Effector memory CD4-positive, alpha-beta T cell (primary cell): ENCODE measurements around the gene KRTAP4-16.
"Not testable (repeated sequence)": the region's sequence is repeated elsewhere in the genome, so short reads cannot be mapped to it uniquely, and the experiment has no call there.

Experiments used
- DNase-seq, 3 donors: peaks; one replicate each; pipeline ENCODE4 v3.0.0-alpha.2; 2020
- H3K27ac ChIP-seq: 2 replicates; pipeline ENCODE4 v1.7.0; 2013; ENCODE audit warnings: mild to moderate bottlenecking, low read length, moderate library complexity; ENCODE audit not compliant: insufficient read depth, poor library complexity, severe bottlenecking
- H3K27me3 ChIP-seq: replicated peaks from 2 replicates; pipeline ENCODE4 v1.7.0; 2013; ENCODE audit warnings: mild to moderate bottlenecking, low read length; ENCODE audit not compliant: insufficient read depth, control insufficient read depth, poor library complexity, severe bottlenecking
- H3K36me3 ChIP-seq: 2 replicates; pipeline ENCODE4 v1.7.0; 2013; ENCODE audit warnings: mild to moderate bottlenecking, low read length, moderate library complexity; ENCODE audit not compliant: control insufficient read depth, insufficient read depth
- H3K4me1 ChIP-seq: 2 replicates; pipeline ENCODE4 v1.7.0; 2013; ENCODE audit warnings: low read length, mild to moderate bottlenecking; ENCODE audit not compliant: control insufficient read depth, insufficient read depth, poor library complexity, severe bottlenecking
- H3K4me3 ChIP-seq: 2 replicates; pipeline ENCODE4 v1.7.0; 2013; ENCODE audit warnings: low read length, low read depth, mild to moderate bottlenecking; ENCODE audit not compliant: insufficient read depth, poor library complexity, severe bottlenecking
- H3K9me3 ChIP-seq: 2 replicates; pipeline ENCODE4 v1.7.0; 2013; ENCODE audit warnings: mild to moderate bottlenecking, low read length, moderate library complexity; ENCODE audit not compliant: control insufficient read depth

The KRTAP4-16 gene

DNA sequence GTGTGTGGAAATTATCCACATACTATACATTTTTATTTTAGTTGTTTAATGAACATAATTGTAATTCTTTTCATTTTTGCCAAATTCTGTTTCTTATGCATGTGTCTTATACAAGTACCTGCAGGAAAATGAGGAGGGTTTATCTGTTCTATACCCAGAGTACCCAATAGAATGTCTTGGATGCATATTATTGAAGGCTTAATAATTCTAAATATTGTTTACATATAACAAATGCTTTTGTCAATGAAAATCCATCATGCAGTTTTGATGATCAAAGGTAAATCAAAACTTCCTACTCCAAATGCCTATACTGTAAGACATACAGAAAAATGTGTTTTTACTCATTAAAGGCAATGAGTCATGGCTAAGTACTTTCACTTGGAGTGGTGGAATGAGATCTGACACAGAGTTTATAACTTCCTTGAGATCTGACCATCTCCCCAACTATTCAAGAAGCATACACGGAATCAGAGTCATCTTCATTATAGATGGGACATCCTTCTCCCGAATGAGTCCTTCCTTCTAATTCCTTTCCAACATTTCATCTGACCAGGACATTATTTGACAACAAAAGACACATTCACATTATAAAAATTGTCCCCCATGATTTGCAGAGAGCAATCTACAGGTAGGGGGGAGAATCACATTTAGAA, 2.5 kb upstream of the KRTAP4-16 start:
- not testable (repeated sequence) for DNase-seq, H3K4me1 ChIP-seq, H3K27me3 ChIP-seq, H3K4me3 ChIP-seq, H3K9me3 ChIP-seq, H3K27ac ChIP-seq, H3K36me3 ChIP-seq

- Histone ChIP-seq H3K9me3 (no peaks in the 10 kb centered on the region), H3K27me3 (no peaks in the 10 kb centered on the region), H3K4me1 (no peaks in the 10 kb centered on the region), H3K36me3 (no peaks in the 10 kb centered on the region), H3K4me3 (no peak overlapping the region), H3K27ac (no peak overlapping the region)
- DNase-seq: no peak
These were observed 1.9 kb upstream of the KRTAP4-16 start for GRCh38 chr17:41103896-41104295.

- not testable (repeated sequence) for H3K4me1 ChIP-seq, H3K36me3 ChIP-seq, H3K27ac ChIP-seq, DNase-seq, H3K27me3 ChIP-seq, H3K4me3 ChIP-seq, H3K9me3 ChIP-seq
These were observed 2.1 kb downstream of the KRTAP4-16 start for GRCh38 chr17:41099682-41100480.

GRCh38 chr17:41098481-41098880, 3.5 kb downstream of the KRTAP4-16 start:
- Histone ChIP-seq H3K27ac (no peak overlapping the region), H3K9me3 (no peaks in the 10 kb centered on the region), H3K4me1 (no peaks in the 10 kb centered on the region), H3K27me3 (no peaks in the 10 kb centered on the region), H3K4me3 (no peak overlapping the region), H3K36me3 (no peaks in the 10 kb centered on the region)
- DNase-seq: no peak

GRCh38 chr17:41098042-41098441, 4.0 kb downstream of the KRTAP4-16 start, which contains the start of gene KRTAP4-8:
KRTAP4-8 (minus strand) TSS chr17:41098142; CDS start chr17:41098084, 58 bp downstream.
- H3K4me3 ChIP-seq: no peak within 1 kb of the TSS
- no peak within 1 kb of the TSS for H3K27ac ChIP-seq
- DNase-seq: no peak
- H3K9me3 ChIP-seq: no peaks in the 10 kb centered on the region
- no peaks in the 10 kb centered on the region for H3K36me3 ChIP-seq
- no peaks in the 10 kb centered on the region for H3K27me3 ChIP-seq
- H3K4me1 ChIP-seq: no peaks in the 10 kb centered on the region

DNA sequence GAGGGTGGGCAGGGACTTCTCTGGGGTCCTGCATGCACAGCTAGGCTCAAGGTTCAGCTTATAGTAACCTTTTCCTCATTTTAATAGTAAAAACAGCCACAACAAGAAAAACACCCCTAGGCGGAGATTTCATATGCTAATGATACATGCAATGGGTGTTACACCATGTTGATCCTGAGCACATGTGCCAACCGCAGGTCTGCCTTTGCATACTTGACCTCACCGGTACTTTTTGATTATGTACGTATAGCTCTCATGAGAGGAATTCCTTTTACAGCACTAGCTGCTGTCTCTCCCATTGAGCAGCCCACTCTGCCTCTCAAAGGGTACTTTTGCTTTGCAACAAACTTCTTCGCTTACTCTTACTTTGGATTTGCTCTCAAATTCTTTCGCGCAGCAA, 6.0 kb downstream of the KRTAP4-16 start:
- Histone ChIP-seq H3K4me1 (no peaks in the 10 kb centered on the region), H3K27me3 (no peaks in the 10 kb centered on the region), H3K36me3 (no peaks in the 10 kb centered on the region), H3K4me3 (no peak overlapping the region), H3K27ac (no peak overlapping the region), H3K9me3 (no peaks in the 10 kb centered on the region)
- DNase-seq: no peak

DNA sequence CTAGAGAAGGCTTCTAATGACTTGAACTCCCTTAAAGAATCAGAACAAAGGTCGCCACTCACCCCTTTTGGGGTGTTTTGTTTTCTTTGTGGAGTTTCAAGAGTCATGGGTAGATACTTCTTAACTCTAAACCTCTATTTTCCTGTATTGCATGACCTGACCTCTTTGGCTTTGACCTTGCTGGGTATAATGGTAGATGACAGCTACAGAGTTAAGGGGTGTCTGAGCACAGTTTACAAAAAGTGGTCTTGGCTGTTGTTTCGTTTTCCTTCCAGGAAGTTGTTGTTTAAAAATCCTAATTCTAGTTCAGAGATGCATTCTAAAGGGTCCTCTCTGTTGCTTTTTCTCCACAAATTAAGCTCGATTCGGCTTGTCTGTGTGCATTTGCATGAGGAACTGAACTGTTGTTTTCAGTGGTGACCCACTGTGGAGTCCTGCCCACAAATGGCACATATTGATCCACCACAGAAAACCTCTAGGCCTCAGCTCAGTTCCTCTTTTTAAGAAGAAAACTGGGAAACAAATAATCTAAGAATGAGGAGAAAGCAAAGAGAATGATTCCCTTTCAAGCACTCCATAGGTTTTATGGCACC, 13.2 kb downstream of the KRTAP4-16 start:
- H3K9me3 ChIP-seq, DNase-seq, H3K4me1 ChIP-seq, H3K4me3 ChIP-seq, H3K27ac ChIP-seq, H3K36me3 ChIP-seq, H3K27me3 ChIP-seq: not testable (repeated sequence)

GRCh38 chr17:41084100-41084856, 17.7 kb downstream of the KRTAP4-16 start, which contains the start of gene KRTAP4-7:
KRTAP4-7 (plus strand) TSS chr17:41084150; CDS start chr17:41084207, 57 bp downstream.
- DNase-seq, H3K4me3 ChIP-seq, H3K27ac ChIP-seq, H3K9me3 ChIP-seq, H3K27me3 ChIP-seq, H3K36me3 ChIP-seq, H3K4me1 ChIP-seq: not testable (repeated sequence)

DNA sequence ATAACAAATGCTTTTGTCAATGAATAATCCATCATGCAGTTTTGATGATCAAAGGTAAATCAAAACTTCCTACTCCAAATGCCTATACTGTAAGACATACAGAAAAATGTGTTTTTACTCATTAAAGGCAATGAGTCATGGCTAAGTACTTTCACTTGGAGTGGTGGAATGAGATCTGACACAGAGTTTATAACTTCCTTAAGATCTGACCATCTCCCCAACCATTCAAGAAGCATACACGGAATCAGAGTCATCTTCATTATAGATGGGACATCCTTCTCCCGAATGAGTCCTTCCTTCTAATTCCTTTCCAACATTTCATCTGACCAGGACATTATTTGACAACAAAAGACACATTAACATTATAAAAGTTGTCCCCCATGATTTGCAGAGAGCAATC, 18.6 kb downstream of the KRTAP4-16 start:
- H3K36me3 ChIP-seq, DNase-seq, H3K27me3 ChIP-seq, H3K4me1 ChIP-seq, H3K27ac ChIP-seq, H3K9me3 ChIP-seq, H3K4me3 ChIP-seq: not testable (repeated sequence)
